GM19438 (cell line): ENCODE measurements around the gene SLC25A38.
A peak's percentile ranks its signal among the peaks of the same experiment; 100 is the strongest.
"Not testable (repeated sequence)": the region's sequence is repeated elsewhere in the genome, so short reads cannot be mapped to it uniquely, and the experiment has no call there.

Experiments
- ATAC-seq: cut with Tn5 transposase; IDR thresholded peaks from one replicate; pipeline ENCODE4 v1.9.1; 2021; ENCODE audit warnings: low read depth; ENCODE audit not compliant: unreplicated experiment

Gene SLC25A38

GRCh38 chr3:39383045-39383880 is at the start of gene SLC25A38:
Gene SLC25A38 (plus strand): TSS chr3:39383370. CDS start chr3:39383725, 355 bp downstream.
- ATAC-seq, result peak; percentile 72

GRCh38 chr3:39333607-39334006 is 49.6 kb upstream of the SLC25A38 start:
- ATAC-seq, result no peak

- no peak for ATAC-seq
Measured at GRCh38 chr3:39334205-39334604, 49.0 kb upstream of the SLC25A38 start.

- ATAC-seq, result no peak
Measured at GRCh38 chr3:39338201-39338600, 45.0 kb upstream of the SLC25A38 start.

GRCh38 chr3:39339086-39339485 is 44.1 kb upstream of the SLC25A38 start:
- ATAC-seq, result no peak

GRCh38 chr3:39343076-39343717 is 40.0 kb upstream of the SLC25A38 start:
- ATAC-seq, result no peak

- ATAC-seq, result no peak
Measured at GRCh38 chr3:39343760-39344159, 39.4 kb upstream of the SLC25A38 start.

GRCh38 chr3:39344746-39345344 is 38.3 kb upstream of the SLC25A38 start:
- ATAC-seq, result no peak

GRCh38 chr3:39346785-39347585 is 36.2 kb upstream of the SLC25A38 start:
- ATAC-seq, result peak; percentile 72

- ATAC-seq, result no peak
Measured at GRCh38 chr3:39347586-39347876, 35.6 kb upstream of the SLC25A38 start.

- ATAC-seq, result no peak
Measured at GRCh38 chr3:39349080-39349479, 34.1 kb upstream of the SLC25A38 start.

GRCh38 chr3:39350714-39351113 is 32.5 kb upstream of the SLC25A38 start:
- no peak for ATAC-seq

GRCh38 chr3:39351134-39351533 is 32.0 kb upstream of the SLC25A38 start:
- ATAC-seq, result not testable (repeated sequence)

- ATAC-seq, result not testable (repeated sequence)
Measured at GRCh38 chr3:39353168-39353927, 29.8 kb upstream of the SLC25A38 start.

- no peak for ATAC-seq
Measured at GRCh38 chr3:39358333-39358732, 24.8 kb upstream of the SLC25A38 start.

GRCh38 chr3:39361252-39361927 is 21.8 kb upstream of the SLC25A38 start:
- no peak for ATAC-seq

GRCh38 chr3:39362192-39362591 is 21.0 kb upstream of the SLC25A38 start:
- ATAC-seq, result no peak

GRCh38 chr3:39362812-39363211 is 20.4 kb upstream of the SLC25A38 start:
- ATAC-seq, result no peak

- ATAC-seq, result not testable (repeated sequence)
Measured at GRCh38 chr3:39370450-39370849, 12.7 kb upstream of the SLC25A38 start.

- no peak for ATAC-seq
Measured at GRCh38 chr3:39372833-39373232, 10.3 kb upstream of the SLC25A38 start.
